NCI-H2081 (cell line): ENCODE results near the gene GPC1.

Experiments
- DNase-seq, 2 experiments: peaks; one replicate each; lab custom pipeline; 2025; lab: John Stamatoyannopoulos, UW

Gene GPC1

DNA sequence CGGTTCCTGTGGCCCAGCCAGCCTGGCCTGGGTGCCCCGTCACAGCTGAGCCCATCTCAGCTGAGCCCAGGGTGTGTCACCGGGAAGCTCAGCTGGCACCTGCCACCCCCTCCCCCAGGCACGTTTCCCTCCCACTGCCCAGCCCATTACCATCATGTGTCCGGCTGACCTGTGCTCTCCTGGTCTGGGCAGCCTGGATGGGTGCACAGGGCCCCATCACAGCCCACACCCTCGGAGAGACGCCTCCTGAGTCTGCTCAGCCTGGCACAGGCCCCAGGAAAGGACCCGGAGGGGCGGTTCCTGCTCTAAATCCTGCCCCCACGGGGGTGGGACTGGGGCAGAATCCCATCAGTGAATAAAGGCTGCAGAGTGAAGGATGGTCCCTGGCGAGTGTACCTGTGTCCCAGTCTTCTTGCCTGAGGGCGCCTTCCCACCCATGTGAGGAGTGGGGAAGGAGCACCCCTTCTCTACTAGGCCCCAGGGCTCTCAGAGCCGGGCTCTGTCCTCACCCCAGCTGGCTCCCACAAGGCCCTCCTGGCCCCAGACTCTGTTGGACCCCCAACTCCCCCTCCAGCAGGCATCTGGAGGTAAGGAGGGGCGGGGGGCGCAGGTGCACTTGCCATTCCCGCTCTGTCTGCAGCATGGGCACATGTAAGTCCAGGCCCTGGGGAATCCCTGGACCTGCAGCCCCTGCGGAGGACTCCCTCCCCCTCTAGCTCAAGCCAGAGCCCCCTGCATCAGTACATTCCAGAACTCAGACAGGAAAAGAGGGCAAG lies 21.2 kb downstream of the GPC1 start:
- no peak for DNase-seq

DNA sequence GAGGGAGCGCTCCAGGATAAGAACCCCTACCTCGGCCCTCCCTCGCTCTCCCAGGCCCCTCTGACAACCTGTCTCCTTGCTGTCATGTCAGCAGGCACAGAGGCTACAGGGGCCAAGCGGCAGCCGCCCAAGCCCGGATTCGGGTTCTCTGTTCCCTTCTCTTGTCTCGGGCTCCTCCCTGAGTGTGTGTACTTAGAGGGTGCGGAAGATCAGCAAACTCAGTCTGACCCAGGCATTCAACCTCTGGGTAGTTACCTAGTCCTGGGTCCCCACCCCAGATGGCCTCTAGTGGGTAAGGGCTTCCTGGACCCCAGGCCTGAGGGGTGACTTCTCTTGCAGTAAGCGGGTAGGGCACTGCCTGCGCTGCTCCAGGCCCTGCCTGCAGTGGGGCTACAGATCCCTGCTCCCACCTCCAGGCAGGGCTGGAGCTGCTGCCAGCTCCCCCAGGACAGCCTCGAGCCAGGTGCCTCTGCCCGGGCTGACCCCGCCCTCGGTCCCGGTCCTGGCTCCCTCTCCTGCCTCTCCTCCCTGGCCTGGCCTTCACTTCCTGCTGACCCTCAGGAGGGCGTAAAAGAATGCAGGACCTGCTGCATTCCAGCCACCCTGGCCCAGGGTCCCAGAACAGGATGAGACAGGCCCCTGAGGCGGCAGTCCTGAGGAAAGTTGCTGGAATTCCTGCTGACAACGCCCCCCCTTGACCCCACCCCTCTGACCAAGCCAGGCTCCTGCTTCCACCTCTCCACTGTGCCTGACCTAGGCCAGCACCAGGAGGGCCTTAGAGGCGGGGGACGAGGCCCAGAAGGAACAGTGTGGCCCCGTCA lies 22.0 kb downstream of the GPC1 start:
- DNase-seq: no peak

DNA sequence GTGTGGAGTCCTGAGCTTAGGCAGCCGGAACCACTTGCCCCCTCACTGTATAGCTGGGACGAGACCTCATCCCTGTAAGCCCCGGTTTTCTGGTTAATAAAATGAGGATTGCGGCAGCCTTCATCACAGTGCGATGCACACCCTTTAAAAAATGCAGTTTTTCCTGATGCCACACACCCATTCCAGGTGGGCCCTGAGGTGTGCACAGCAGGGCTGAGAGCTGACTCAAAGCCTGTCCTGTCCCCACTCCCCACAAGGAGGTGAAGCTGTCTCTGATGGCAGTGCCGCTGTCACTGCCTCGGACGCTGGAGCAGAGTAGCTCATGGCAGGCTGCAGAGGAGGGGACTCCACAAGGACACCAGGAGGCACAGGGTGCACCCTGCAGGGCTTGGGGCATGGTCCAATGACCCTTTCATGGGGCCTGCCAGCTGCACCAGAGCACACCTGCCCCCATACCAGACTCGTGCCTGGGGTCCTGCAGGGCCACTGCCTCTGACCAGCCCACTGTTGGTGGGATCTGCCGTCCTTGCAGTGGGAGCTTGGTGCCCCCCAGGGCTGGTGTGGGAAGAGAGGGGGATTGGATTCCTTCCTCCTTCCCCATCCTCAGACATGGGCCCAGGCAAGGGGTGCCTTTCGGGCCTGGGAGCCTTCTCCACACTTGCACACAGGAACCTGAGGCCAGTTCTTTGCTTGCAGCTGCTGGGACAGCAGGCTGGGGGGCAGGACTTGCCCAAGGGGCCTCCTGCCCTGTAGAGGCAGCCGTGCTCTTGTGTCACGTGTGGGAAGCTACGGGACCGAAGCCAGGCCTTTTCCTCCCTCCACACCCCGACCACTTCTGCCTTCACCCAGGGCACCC lies 22.8 kb downstream of the GPC1 start:
- no peak for DNase-seq

DNA sequence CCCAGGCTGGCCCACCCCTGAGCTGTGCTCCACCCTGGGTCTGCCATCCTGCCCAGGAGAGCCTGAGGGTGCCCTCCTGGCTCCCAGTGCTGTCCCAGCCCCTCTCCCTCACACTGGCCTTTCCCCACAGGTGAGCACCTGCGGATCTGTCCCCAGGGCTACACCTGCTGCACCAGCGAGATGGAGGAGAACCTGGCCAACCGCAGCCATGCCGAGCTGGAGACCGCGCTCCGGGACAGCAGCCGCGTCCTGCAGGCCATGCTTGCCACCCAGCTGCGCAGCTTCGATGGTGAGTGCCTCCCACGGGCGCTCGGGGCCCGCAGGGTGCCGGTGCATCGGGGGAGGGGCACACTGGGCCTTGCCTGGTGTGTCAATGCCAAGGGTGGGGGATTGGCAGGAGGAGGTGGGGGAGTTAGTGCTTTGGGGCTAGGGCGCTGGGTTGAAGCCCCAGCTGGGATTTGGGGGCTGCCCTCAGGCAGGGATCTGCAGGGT lies 23.5 kb downstream of the GPC1 start:
- no peak for DNase-seq

DNA sequence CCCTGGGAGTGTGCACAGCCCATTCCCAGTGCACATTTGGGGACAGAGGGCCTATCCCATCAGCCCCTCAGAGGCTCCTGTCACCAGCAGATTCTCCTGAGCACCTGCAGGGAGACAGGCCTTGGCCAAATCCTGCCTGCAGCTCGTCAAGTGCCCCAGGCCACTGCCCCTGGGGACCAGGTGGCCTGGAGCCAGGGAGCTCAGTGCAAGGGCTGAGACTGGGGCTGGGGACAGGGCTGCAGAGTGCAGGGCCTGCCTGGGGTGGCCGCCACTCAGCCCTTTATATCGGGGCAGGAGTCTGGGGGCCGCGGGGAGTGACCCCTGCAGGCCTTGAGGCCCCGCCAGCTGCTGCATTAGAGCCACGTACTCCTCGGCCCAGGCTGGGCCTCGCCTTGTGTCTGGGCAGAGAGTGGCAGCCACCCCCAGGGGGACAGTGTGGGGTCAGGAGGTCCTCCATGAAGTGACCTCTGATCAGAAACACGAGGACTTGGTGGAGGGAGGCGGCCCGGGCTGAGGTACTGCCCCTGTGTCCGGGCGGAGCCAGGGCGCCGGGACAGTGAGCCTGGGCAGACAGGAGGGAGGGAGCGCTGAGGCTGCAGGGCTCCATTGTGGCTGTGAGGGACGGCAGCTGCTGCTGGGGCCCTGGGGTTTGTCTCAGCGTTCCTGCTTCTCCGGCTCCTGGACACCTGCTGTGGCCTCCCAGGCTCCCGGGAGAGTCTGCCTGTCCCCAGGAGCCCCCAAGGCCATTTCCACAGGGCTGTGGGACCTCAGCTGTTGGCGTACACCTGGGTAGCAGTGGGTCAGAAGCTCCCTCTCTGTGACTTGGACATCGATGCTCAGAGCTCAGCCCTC lies 24.2 kb downstream of the GPC1 start:
- no peak for DNase-seq

DNA sequence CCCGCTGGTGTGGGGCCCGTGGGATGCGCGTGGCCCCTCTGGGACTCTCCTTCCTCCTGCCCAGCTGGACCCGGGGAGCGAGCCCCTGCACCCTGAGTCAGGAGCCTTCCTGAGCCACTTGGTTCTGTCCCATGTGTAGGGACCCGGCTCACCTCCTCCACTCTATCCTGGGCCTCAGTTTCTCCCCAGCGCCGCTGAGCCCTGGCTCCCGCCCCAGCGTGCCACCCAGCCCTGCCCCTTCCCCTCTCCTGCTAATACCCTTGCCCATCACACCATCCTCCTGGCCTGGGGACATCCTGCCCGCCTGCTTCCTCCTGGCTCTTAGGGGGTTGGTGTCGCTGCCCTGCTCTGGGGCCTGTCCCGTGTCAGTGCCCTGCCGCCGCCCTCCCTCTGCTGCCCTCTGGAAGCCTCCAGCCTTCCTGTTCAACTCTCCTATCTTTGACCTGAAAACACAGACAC lies 24.8 kb downstream of the GPC1 start:
- no peak for DNase-seq

DNA sequence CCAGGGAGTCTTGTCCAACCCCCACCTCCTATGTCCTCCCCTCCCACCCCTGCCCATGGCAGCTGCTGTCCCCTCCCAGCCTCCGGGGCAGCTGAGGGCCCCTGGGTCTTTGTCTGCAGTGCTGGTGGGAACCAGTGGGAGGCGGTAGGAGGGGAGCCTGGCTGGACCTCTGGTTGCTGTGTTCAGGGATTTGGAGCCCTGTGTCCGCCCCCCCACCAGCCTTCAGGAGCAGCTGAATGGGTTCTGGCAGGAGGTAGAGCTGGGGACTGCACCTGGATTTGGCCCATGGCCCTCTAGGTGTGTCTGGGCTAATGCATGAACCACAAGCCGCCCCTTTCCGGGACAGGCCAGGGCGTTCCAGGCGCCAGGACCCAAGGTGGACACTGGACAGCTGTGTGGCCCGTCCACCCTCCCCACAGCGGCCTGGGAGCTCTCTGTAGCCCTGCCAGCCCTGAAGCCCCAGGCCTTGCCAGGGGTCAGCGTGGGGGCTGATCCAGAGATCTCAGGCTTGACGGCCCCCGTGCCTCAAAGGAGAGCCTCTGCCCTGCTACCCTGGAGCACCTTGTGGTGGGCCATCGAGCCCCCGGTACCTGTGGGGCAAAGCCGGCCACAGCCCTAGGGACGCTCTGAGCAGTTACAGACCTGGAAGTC lies 25.4 kb downstream of the GPC1 start:
- no peak for DNase-seq

DNA sequence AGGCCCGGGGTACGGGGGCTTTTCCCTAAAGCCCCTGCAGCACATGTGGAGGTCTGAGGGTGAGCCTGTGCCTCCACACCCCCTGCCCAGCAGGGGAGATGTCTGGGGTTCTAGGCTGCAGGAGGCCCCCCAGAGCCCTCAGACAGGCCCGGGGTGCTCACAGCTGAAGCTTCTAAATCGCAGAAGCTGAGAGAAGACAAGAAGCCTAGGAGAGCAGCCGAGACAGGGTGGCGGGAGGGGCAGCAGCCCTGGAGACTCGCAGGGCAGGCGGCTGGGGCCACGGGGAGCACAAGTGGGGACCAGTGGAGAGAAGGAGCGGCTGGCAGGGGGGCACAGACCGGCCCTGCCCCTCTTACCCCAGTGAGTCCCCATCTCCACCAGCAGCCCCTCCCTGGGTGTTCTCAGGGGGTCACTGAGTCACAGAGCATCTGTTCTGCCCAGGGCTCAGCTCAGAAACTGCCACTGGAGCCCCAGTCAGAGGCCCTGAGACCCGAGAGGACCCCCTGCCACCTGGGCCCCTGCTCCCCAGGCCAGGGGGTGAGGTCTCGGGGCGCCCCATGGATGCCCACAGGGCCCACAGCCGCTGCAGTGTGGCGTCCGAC lies 26.1 kb downstream of the GPC1 start:
- no peak for DNase-seq

DNA sequence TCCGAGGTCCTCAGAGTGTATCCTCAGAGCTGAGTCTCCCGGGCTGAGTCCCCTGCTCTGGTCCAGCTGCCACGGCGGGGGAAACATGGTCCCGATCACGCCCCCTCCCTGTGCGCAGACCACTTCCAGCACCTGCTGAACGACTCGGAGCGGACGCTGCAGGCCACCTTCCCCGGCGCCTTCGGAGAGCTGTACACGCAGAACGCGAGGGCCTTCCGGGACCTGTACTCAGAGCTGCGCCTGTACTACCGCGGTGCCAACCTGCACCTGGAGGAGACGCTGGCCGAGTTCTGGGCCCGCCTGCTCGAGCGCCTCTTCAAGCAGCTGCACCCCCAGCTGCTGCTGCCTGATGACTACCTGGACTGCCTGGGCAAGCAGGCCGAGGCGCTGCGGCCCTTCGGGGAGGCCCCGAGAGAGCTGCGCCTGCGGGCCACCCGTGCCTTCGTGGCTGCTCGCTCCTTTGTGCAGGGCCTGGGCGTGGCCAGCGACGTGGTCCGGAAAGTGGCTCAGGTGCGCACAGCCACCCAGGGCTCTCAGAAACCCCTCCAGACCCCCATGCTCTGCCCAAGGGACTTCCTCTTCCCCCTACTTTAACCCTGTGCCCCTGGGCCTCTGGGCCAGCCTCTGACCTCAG lies 26.7 kb downstream of the GPC1 start:
- no peak for DNase-seq

DNA sequence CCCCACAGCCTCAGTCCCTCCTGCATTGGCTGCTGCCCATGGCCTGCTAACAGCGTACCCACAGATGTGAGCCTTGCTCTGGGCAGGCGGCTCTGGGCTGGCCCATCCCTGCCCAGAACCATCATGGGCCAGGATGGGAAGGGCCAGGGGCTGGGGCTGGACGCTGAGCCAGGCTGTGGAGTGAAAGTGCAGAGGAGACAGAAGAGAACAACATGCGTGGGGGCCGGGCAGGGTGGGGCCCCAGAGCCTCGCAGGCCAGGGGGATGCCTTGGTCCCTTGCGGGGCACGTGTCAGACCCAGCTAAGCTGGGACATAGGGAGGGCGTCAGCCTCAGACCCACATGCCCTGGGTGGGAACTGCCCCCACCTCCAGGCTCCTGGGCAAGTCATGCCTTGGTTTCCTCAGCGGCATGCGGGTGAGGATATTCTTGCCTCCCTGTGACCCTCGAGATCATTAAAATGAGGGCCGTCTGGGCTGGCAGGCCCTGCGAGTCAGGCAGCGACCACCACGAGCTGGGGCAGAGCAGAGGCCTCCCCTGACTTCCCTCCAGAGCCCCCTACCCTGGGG lies 27.3 kb downstream of the GPC1 start:
- no peak for DNase-seq

DNA sequence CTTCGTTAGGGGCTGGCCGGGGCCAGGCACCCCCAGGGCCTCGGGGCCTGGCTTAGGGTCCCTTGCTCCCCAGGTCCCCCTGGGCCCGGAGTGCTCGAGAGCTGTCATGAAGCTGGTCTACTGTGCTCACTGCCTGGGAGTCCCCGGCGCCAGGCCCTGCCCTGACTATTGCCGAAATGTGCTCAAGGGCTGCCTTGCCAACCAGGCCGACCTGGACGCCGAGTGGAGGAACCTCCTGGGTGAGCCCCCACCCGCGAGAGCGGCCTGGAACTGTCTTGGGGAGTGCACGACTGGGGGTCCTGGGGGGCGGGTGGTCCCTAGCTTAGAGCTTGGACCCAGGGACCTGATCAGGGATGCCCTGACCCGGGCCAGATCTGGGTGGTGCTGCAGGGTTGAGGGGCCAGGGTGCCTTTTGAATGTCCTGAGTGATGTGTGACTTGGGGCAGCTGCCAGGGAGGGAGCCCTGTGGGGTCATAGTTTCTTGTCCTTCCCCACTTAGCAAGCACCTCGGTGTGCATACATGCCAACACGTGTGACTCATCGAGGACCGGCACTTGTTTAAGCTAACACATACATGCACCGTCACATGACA lies 27.9 kb downstream of the GPC1 start:
- no peak for DNase-seq

DNA sequence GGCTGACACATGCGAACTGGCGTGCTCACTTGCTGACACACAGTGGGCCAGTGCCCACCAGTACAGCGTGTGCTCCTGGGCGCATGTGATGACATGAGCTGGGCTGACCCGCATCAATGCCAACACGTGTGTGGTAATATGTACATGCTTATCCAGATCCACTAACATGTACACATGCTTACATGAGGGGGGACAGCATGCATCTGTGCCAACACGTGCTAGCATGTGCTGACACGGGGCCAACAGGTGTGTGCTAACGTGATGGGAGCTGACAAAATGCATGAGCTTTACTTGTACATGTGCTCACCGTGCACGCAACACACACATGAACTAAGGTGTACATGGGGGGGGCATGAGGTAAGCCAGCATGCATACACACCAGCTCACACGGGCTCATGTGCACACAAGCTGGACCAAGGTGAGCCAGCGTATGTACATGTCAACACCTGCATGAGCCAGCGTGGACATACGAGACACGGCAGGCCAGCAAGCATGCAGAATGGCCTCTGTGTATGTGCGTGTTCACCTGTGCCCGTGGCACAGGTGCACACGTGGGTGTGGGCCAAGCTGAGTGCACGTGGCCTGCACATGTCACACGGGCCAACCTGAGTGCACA lies 28.5 kb downstream of the GPC1 start:
- no peak for DNase-seq

DNA sequence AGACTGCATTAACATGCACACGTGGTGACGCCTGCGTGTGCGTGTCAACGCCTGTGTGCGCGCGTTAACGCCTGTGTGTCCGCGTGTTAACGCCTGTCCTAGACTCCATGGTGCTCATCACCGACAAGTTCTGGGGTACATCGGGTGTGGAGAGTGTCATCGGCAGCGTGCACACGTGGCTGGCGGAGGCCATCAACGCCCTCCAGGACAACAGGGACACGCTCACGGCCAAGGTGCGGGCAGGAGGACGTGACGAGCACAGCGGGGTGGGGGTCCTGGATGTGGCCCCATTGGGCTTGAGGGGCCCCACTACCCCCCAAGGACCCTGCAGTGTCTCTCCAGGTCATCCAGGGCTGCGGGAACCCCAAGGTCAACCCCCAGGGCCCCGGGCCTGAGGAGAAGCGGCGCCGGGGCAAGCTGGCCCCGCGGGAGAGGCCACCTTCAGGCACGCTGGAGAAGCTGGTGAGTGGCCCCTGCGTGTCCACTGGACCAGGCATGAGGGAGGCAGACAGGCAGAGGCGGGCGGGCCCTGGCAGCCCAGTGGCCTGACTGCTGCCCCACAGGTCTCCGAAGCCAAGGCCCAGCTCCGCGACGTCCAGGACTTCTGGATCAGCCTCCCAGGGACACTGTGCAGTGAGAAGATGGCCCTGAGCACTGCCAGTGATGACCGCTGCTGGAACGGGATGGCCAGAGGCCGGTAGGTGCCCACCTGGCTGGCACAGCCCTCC lies 29.2 kb downstream of the GPC1 start:
- DNase-seq: no peak

DNA sequence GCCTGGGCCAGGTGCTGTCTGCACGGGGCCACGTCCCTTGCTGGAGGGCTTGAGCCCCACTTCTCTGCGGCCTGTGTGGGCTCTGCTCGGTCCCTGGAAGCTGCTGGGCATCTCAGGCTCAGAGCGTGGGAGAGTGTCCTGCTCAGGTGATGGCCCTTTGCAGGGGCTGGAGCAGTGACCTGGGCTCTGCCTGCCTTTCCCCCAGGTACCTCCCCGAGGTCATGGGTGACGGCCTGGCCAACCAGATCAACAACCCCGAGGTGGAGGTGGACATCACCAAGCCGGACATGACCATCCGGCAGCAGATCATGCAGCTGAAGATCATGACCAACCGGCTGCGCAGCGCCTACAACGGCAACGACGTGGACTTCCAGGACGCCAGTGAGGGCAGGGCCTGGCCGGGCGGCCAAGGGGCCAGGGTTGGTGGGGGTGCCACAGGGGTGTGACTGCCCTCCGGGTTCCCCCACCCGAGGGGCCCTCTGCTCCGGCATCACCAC lies 29.9 kb downstream of the GPC1 start:
- no peak for DNase-seq

DNA sequence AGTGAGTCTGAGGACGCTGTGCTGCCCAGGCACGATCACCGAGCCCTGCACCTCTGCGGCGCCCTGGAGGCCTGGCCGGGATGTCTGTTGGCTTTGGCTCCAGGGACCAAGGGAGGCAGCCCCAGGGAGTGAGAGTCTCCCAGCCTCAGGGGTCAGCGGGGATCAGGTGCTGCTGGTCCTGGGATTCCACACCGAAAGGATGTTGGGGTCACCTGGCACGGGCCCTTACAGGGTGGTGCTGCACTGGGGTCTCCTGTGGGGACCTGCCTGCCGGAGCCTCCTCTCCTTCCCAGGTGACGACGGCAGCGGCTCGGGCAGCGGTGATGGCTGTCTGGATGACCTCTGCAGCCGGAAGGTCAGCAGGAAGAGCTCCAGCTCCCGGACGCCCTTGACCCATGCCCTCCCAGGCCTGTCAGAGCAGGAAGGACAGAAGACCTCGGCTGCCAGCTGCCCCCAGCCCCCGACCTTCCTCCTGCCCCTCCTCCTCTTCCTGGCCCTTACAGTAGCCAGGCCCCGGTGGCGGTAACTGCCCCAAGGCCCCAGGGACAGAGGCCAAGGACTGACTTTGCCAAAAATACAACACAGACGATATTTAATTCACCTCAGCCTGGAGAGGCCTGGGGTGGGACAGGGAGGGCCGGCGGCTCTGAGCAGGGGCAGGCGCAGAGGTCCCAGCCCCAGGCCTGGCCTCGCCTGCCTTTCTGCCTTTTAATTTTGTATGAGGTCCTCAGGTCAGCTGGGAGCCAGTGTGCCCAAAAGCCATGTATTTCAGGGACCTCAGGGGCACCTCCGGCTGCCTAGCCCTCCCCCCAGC lies 30.5 kb downstream of the GPC1 start:
- no peak for DNase-seq

DNA sequence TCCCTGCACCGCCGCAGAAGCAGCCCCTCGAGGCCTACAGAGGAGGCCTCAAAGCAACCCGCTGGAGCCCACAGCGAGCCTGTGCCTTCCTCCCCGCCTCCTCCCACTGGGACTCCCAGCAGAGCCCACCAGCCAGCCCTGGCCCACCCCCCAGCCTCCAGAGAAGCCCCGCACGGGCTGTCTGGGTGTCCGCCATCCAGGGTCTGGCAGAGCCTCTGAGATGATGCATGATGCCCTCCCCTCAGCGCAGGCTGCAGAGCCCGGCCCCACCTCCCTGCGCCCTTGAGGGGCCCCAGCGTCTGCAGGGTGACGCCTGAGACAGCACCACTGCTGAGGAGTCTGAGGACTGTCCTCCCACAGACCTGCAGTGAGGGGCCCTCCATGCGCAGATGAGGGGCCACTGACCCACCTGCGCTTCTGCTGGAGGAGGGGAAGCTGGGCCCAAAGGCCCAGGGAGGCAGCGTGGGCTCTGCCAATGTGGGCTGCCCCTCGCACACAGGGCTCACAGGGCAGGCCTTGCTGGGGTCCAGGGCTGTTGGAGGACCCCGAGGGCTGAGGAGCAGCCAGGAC lies 31.2 kb downstream of the GPC1 start:
- DNase-seq: no peak
